Measurements from ENCODE around the gene LIFR.

DNA sequence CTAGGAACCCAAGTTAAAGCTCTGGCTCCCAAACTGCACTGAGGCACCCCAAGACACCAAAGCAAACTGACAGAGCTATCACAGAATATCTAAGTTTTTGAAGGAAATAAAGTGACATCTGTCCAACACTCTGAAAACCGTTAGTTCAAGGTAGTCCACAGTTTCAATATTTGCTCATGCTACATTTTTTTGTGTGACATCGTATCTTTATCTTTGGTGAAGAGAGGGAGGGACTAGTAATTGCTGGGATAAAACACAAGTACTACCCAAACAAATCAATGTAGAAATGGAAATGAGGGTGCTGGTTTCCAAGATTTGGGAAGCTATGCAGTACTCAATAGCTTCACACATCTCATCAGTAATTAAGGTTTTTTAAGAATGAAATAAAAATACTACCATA lies 20.6 kb downstream of the LIFR start:
- TF ChIP-seq, protein P1, sequence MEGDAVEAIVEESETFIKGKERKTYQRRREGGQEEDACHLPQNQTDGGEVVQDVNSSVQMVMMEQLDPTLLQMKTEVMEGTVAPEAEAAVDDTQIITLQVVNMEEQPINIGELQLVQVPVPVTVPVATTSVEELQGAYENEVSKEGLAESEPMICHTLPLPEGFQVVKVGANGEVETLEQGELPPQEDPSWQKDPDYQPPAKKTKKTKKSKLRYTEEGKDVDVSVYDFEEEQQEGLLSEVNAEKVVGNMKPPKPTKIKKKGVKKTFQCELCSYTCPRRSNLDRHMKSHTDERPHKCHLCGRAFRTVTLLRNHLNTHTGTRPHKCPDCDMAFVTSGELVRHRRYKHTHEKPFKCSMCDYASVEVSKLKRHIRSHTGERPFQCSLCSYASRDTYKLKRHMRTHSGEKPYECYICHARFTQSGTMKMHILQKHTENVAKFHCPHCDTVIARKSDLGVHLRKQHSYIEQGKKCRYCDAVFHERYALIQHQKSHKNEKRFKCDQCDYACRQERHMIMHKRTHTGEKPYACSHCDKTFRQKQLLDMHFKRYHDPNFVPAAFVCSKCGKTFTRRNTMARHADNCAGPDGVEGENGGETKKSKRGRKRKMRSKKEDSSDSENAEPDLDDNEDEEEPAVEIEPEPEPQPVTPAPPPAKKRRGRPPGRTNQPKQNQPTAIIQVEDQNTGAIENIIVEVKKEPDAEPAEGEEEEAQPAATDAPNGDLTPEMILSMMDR (IDR thresholded peaks at IDR 0.05; ENCODE audit: poor library complexity), result no peak
- no peak for TF ChIP-seq EZH2phosphoT487 (IDR thresholded peaks at IDR 0.05; ENCODE audit: low read depth, severe bottlenecking, unreplicated experiment)
- no peak for TF ChIP-seq EZH2 (IDR thresholded peaks at IDR 0.05; ENCODE audit: borderline replicate concordance)

Data from hepatocyte (in vitro differentiated cells).